Measurements from ENCODE around the gene ERG28. TPM values are rescaled to one million over a fixed set of nuclear protein-coding genes. Genes with fewer than 3 reads are reported as not detected.

The ERG28 gene
- total and polyA plus RNA-seq, 2 of the 13 experiments (the other 11 are each of a cell fraction or from before 2014, with no cell fraction given) = 27.3 to 32.3 TPM

DNA sequence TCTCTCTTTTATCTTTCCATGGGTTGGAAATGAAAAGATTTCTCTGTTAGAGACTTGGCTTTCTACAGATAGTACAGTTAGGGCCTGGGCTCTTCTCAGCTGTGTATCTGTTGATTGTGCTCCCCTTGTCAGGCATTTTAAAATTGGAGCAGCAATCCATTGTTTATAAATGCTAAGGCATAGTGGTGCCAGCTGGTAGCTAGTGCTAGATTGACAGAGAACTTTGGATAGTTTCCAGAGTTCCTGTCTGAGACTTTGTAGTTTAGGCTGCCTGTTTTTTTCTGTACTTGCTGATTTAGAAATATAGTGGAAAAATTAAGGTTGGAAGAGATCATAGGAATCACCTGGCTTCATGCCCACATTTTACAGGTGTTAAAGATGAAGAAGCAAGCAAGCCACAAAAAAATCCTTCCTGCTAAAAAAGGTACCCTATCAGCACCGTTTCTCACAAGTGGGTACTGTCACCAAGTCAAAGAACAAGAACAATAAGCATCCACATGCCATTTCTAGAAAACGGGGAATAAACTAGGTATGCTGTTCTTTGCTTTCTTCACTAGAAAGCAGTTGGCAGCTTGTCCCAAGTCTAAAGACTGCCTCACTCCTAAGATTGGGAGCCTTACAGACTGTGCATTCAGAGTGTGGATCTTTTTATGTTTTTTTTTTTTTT, 6.6 kb upstream of the ERG28 start (continued):
- TF ChIP-seq, protein P1, sequence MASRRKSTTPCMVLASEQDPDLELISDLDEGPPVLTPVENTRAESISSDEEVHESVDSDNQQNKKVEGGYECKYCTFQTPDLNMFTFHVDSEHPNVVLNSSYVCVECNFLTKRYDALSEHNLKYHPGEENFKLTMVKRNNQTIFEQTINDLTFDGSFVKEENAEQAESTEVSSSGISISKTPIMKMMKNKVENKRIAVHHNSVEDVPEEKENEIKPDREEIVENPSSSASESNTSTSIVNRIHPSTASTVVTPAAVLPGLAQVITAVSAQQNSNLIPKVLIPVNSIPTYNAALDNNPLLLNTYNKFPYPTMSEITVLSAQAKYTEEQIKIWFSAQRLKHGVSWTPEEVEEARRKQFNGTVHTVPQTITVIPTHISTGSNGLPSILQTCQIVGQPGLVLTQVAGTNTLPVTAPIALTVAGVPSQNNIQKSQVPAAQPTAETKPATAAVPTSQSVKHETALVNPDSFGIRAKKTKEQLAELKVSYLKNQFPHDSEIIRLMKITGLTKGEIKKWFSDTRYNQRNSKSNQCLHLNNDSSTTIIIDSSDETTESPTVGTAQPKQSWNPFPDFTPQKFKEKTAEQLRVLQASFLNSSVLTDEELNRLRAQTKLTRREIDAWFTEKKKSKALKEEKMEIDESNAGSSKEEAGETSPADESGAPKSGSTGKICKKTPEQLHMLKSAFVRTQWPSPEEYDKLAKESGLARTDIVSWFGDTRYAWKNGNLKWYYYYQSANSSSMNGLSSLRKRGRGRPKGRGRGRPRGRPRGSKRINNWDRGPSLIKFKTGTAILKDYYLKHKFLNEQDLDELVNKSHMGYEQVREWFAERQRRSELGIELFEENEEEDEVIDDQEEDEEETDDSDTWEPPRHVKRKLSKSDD (CRISPR knock-in tag; IDR thresholded peaks at IDR 0.05; ENCODE audit: low read depth) = no peak
- TF ChIP-seq SRSF1 (optimal IDR thresholded peaks at IDR 0.05; ENCODE audit: low read depth, low read length) (no peak), MXI1 (IDR thresholded peaks at IDR 0.05; ENCODE audit: borderline replicate concordance, low read depth, low read length) (no peak)

DNA sequence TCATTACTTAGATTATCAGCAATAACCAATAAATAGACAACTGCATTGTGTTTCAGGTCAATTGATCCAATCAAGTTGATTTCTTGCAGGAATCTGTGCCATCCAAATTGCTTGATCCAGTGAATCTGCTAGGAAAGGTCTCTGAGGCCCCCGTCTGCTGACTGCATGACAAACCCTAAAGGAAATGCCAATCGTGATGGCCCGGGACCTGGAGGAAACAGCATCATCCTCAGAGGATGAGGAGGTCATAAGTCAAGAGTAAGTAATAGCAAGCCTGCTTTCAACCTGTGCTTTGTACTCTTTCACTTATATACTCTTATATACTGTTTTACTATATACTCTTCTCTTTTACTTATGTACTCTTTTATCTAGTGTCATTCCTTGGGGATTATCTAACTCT, 2.3 kb upstream of the ERG28 start:
- Histone ChIP-seq H3K9ac (ENCODE audit: insufficient read depth, low read depth, low read length) (no peak overlapping the region), H3K4me3 (replicated peaks in 1 of 3; ENCODE audit: insufficient read depth in 1 of 3, low read depth in 2 of 3, low read length in 3 of 3) (no peak overlapping the region; a peak in 1 of 6 replicates), H3K79me2 (ENCODE audit: insufficient read depth, low read length) (peaks cover 37% of the 10 kb centered on the region), H3K4me1 (ENCODE audit: insufficient read depth, low read length) (peaks cover 23% of the 10 kb centered on the region), H3K9me3 (ENCODE audit: low read length) (no peaks in the 10 kb centered on the region), H3K27ac (ENCODE audit: extremely low read length, insufficient read depth, low read length) (no peak overlapping the region), H3K27me3 (ENCODE audit: control insufficient read depth in 1 of 2, insufficient read depth in 2 of 2, low read length in 2 of 2) (no peaks in the 10 kb centered on the region; a peak in 1 of 5 replicates), H4K20me1 (ENCODE audit: insufficient read depth, low read length) (no peaks in the 10 kb centered on the region), H3K4me2 (ENCODE audit: low read depth, low read length) (no peak overlapping the region), H2AFZ (ENCODE audit: low read length) (no peak overlapping the region), H3K36me3 (replicated peaks in 1 of 2; ENCODE audit: control insufficient read depth in 1 of 2, insufficient read depth in 2 of 2, low read length in 2 of 2) (peaks cover 2 to 7% of the 10 kb centered on the region in 2 experiments; a peak in 4 of 5 replicates)
- CTCF ChIA-PET (ENCODE audit: low intra/inter-chr PET ratio, low total read pairs) = no interaction called here
- ATAC-seq = no peak
- no peak for DNase-seq (ENCODE audit: low spot score)
- WGBS (ENCODE audit: low lambda C conversion rate) = 95% methylated on average over 3 of the region's 3 CpGs
- FAIRE-seq = no peak
- TF ChIP-seq CHD4 (IDR thresholded peaks at IDR 0.05; ENCODE audit: borderline replicate concordance, low read length) = no peak
- TF ChIP-seq, protein P2, sequence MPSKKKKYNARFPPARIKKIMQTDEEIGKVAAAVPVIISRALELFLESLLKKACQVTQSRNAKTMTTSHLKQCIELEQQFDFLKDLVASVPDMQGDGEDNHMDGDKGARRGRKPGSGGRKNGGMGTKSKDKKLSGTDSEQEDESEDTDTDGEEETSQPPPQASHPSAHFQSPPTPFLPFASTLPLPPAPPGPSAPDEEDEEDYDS (CRISPR knock-in tag; IDR thresholded peaks at IDR 0.05) = no peak
- intact Hi-C loops (cut with micrococcal nuclease; ENCODE audit: unreplicated experiment) = no loop called here
- in situ Hi-C loops (cut with HindIII; ENCODE audit: extremely low pct_ligation_motif_present, low pct_unique_long_range_greater_than_20kb) = no loop called here
- no TSS peak for BruUV-seq (replicated peaks)
- POLR2A ChIA-PET = no interaction called here

Data from HepG2 (cell line).